ENCODE data around the gene GPR132. TPM values are rescaled to one million over a fixed set of nuclear protein-coding genes. Genes with fewer than 3 reads are reported as not detected.

The GPR132 gene
- total and polyA plus RNA-seq, 2 of the 8 experiments (the other 6 are each of a cell fraction or from before 2014, with no cell fraction given), result 0.11 TPM; not detected in 1

- Histone ChIP-seq H2BK120ac (replicated peaks; ENCODE audit: low read depth, low read length) (no peak overlapping the region), H3K4me2 (ENCODE audit: insufficient read depth in 1 of 2, low read depth in 2 of 2, low read length in 2 of 2) (no peak overlapping the region), H3K23ac (ENCODE audit: insufficient read length) (no peak overlapping the region), H3K56ac (replicated peaks; ENCODE audit: insufficient read length, low read depth, low read length) (no peak overlapping the region), H3K4me1 (replicated peaks in 1 of 4; ENCODE audit: control insufficient read depth in 3 of 4, insufficient read depth in 4 of 4, low read length in 3 of 4) (no peaks in the 10 kb centered on the region), H3K27ac (ENCODE audit: low read depth, low read length) (no peak overlapping the region), H4K5ac (ENCODE audit: insufficient read length, low read depth, low read length) (no peak overlapping the region), H3K9ac (replicated peaks in 1 of 4; ENCODE audit: extremely low read depth in 1 of 4, low read depth in 3 of 4, low read length in 3 of 4) (no peak overlapping the region), H3K27me3 (replicated peaks in 1 of 4; ENCODE audit: control insufficient read depth in 3 of 4, extremely low read depth in 1 of 4, insufficient read depth in 3 of 4, low read length in 3 of 4) (peaks cover 2 to 27% (median 20%) of the 10 kb centered on the region in 4 experiments), H2AFZ (ENCODE audit: low read length) (no peak overlapping the region), H2BK20ac (ENCODE audit: low read length) (no peak overlapping the region), H3K9me3 (ENCODE audit: insufficient read depth in 2 of 2, low read depth in 1 of 2, low read length in 1 of 2) (no peaks in the 10 kb centered on the region), H4K20me1 (replicated peaks in 1 of 2; ENCODE audit: control insufficient read depth in 1 of 2, insufficient read depth in 2 of 2, low read length in 2 of 2) (no peaks in the 10 kb centered on the region), H3K14ac (ENCODE audit: insufficient read length) (no peak overlapping the region), H4K91ac (replicated peaks; ENCODE audit: insufficient read length, low read length) (no peak overlapping the region), H2AK5ac (ENCODE audit: low read depth, low read length) (no peak overlapping the region), H3K79me1 (ENCODE audit: low read depth, low read length) (no peaks in the 10 kb centered on the region), H3K36me3 (ENCODE audit: control insufficient read depth in 2 of 4, insufficient read depth in 4 of 4, low read length in 3 of 4) (no peaks in the 10 kb centered on the region), H3K4ac (replicated peaks; ENCODE audit: insufficient read length, low read depth, low read length) (no peak overlapping the region), H3K23me2 (ENCODE audit: low read depth, low read length) (no peaks in the 10 kb centered on the region), H2BK15ac (ENCODE audit: low read length) (no peak overlapping the region), H2BK12ac (ENCODE audit: low read depth, low read length) (no peak overlapping the region), H3K18ac (ENCODE audit: extremely low read depth, low read length) (no peak overlapping the region), H3K4me3 (ENCODE audit: extremely low read depth in 1 of 4, insufficient read depth in 2 of 4, low read depth in 3 of 4, low read length in 4 of 4) (no peak overlapping the region), H4K8ac (ENCODE audit: extremely low read depth, insufficient read depth, low read length) (no peak overlapping the region), H3K79me2 (ENCODE audit: control insufficient read depth in 1 of 2, insufficient read depth in 2 of 2, low read length in 2 of 2) (no peaks in the 10 kb centered on the region), H2BK5ac (ENCODE audit: low read depth, low read length) (no peak overlapping the region)
- TF ChIP-seq CEBPB (IDR thresholded peaks at IDR 0.05; ENCODE audit: low read depth, low read length) (no peak), TEAD4 (IDR thresholded peaks at IDR 0.05; ENCODE audit: low read depth, low read length) (no peak), SIN3A (conservative IDR thresholded peaks at IDR 0.05 in 1 of 2, IDR thresholded peaks at IDR 0.05 in 1 of 2; ENCODE audit: low read depth in 1 of 2, low read length in 2 of 2) (no peak), EP300 (IDR thresholded peaks at IDR 0.05; ENCODE audit: borderline replicate concordance in 1 of 2, low read depth in 2 of 2, low read length in 2 of 2) (no peak), SP4 (IDR thresholded peaks at IDR 0.05; ENCODE audit: low read length) (no peak)
- FAIRE-seq (no peak), DNase-seq (ENCODE audit: low read depth in 1 of 2, low spot score in 2 of 2) (no peak)
- POLR2A ChIA-PET (ENCODE audit: partially characterized antibody), result no interaction called here
- CTCF ChIA-PET (ENCODE audit: partially characterized antibody), result interaction anchor here (0.6 to 1.6 kb wide), 4 partner anchors 13 to 806 kb away, joined by 4 to 5 read pairs (median 4); no protein-coding TSS in a partner anchor
- 82% methylated on average over 2 of the region's 2 CpGs; no CpG with 5 or more reads in 1 of the 2 experiments for WGBS, 2 experiments (ENCODE audit: extremely low coverage in 1 of 2, insufficient coverage in 1 of 2, insufficient read length in 1 of 2, insufficient replicate concordance in 2 of 2, low coverage in 1 of 2, low lambda C conversion rate in 2 of 2, missing lambda C conversion rate in 1 of 2)
Observed at GRCh38 chr14:105030194-105030593, 35.0 kb downstream of the GPR132 start.

Measured in H1 (cell line).